Subcutaneous preadipocyte (primary cell): Measurements from ENCODE around the gene WDR53. TPM values are rescaled to one million over a fixed set of nuclear protein-coding genes. Genes with fewer than 3 reads are reported as not detected.

Experiments
- small RNA-seq: library from RNA; depleted of rRNA; stranded (forward); fragments of <200 nt; gene quantifications from one replicate; pipeline ENCODE3, GENCODE V24; 2012
- total RNA-seq: library from RNA; depleted of rRNA; stranded (reverse); fragments of >200 nt; gene quantifications from 2 replicates; pipeline ENCODE4 v1.2.3, GENCODE V29; 2012

Gene WDR53
- 5.1 and 5.3 TPM in 2 replicates for total RNA-seq

GRCh38 chr3:196568246-196569002 lies at the start of gene WDR53, which contains the start of gene FBXO45:
Gene WDR53, minus strand, starts transcription at chr3:196568554. Its CDS starts 7,079 bp downstream, at chr3:196561475.
Gene FBXO45, plus strand, starts transcription at chr3:196568660. Its CDS starts 325 bp downstream, at chr3:196568985.

GRCh38 chr3:196514913-196515621 lies 53.3 kb downstream of the WDR53 start, which contains the start of gene SMCO1:
Gene SMCO1, minus strand, starts transcription at chr3:196515346. Its CDS starts 137 bp downstream, at chr3:196515209.

Small RNA genes within 50 kb of the gene (small RNA-seq; reads per million reads assigned to genes)
- not detected for gene RPS29P3

Other genes with a start within 250 kb of the WDR53 start
- 0.37 and 4.5 TPM in 2 replicates for gene TM4SF19, start 230.2 kb downstream of the WDR53 start, total RNA-seq
- gene UBXN7, start 136.1 kb downstream of the WDR53 start, total RNA-seq, result 19.1 and 19.5 TPM in 2 replicates
- 18.0 and 29.5 TPM in 2 replicates for gene RNF168, start 64.8 kb downstream of the WDR53 start, total RNA-seq
- gene SMCO1, start 53.2 kb downstream of the WDR53 start, total RNA-seq, result under 0.01 TPM in 1 of 2 replicates, not detected in the other
- gene FBXO45, start 106 bp upstream of the WDR53 start, total RNA-seq, result 7.0 and 14.7 TPM in 2 replicates
- 3.3 and 4.9 TPM in 2 replicates for gene NRROS, start 71.1 kb upstream of the WDR53 start, total RNA-seq
- 2.2 and 3.5 TPM in 2 replicates for gene CEP19, start 143.7 kb upstream of the WDR53 start, total RNA-seq
- gene PIGX, start 143.8 kb upstream of the WDR53 start, total RNA-seq, result 18.0 and 27.0 TPM in 2 replicates
- 37.1 and 53.0 TPM in 2 replicates for gene PAK2, start 171.3 kb upstream of the WDR53 start, total RNA-seq